K562 (cell line): ENCODE data around the gene SMIM7. TPM values are rescaled to one million over a fixed set of nuclear protein-coding genes. Genes with fewer than 3 reads are reported as not detected.
A peak's percentile ranks its signal among the peaks of the same experiment; 100 is the strongest.

Experiments used
- ATAC-seq: fragments of 200-7000 bp; cut with Tn5 transposase; 3 replicates; pipeline ENCODE4 v1.9.1; 2020; ENCODE audit warnings: moderate library complexity
- BruUV-seq: library from RNA; stranded (reverse); fragments of 400-500 nt; replicated peaks from 2 replicates; lab custom pipeline; 2021; lab: Mats Ljungman, UMichigan
- CTCF ChIA-PET: fragments of 300-600 bp; formaldehyde crosslinking; extraction: SDS; loops from one replicate; lab custom pipeline; 2021; ENCODE audit warnings: low intra/inter-chr PET ratio; lab: Yijun Ruan, JAX
- POLR2A ChIA-PET: fragments of 300-600, 350-650 bp; sonication (Branson Sonifier 250); formaldehyde crosslinking; extraction: SDS; loops from one replicate; lab custom pipeline; 2021; ENCODE audit warnings: antibody characterized with exemption, inconsistent platforms; lab: Yijun Ruan, JAX
- DNase-seq, 4 experiments: peaks; one replicate each; pipeline versions ENCODE4 v3.0.0 to v3.0.0-alpha.2; 2011 to 2018; ENCODE audit warnings: low spot score in 3 of 4, mixed read lengths in 3 of 4; ENCODE audit errors: extremely low read depth in 1 of 4
- FAIRE-seq: peaks from 2 replicates; lab custom pipeline; 2011; peaks lifted over from hg19 to GRCh38; lab: Jason Lieb, UNC
- H2AFZ ChIP-seq: 2 replicates; pipeline ENCODE4 v1.6.0; 2011; ENCODE audit warnings: low read depth, low read length, control low read depth, inconsistent platforms
- H3K27ac ChIP-seq: fragments of 200-600 bp; 3 replicates; pipeline ENCODE4 v1.8.0; 2011; ENCODE audit warnings: low read depth, mild to moderate bottlenecking, control low read depth, inconsistent platforms, low read length, moderate library complexity, mixed read lengths; ENCODE audit errors: extremely low read depth
- H3K27me3 ChIP-seq, 2 experiments: fragments of 300-600 bp in 1 of 2; 2 replicates in 1 of 2; 3 replicates in 1 of 2; pipeline versions ENCODE4 v1.6.0 to v1.8.0; 2011; ENCODE audit warnings: inconsistent platforms in 2 of 2, low read length in 2 of 2, mild to moderate bottlenecking in 1 of 2, mixed read lengths in 1 of 2, moderate library complexity in 1 of 2; ENCODE audit not compliant: control insufficient read depth in 2 of 2, insufficient read depth in 2 of 2
- H3K36me3 ChIP-seq: fragments of 300-600 bp; 3 replicates; pipeline ENCODE4 v1.8.0; 2011; ENCODE audit warnings: mild to moderate bottlenecking, low read length, inconsistent platforms; ENCODE audit not compliant: control insufficient read depth, insufficient read depth
- H3K4me1 ChIP-seq, 2 experiments: fragments of 200-600 bp in 1 of 2; replicated peaks in 1 of 2; 2 replicates in 1 of 2; 3 replicates in 1 of 2; pipeline versions ENCODE4 v1.5.1 to v1.8.0; 2011; ENCODE audit warnings: inconsistent platforms in 2 of 2, low read length in 2 of 2, mild to moderate bottlenecking in 1 of 2, mixed read lengths in 1 of 2, moderate library complexity in 1 of 2; ENCODE audit not compliant: control insufficient read depth in 2 of 2, insufficient read depth in 2 of 2
- H3K4me2 ChIP-seq: 2 replicates; pipeline ENCODE4 v1.6.1; 2011; ENCODE audit warnings: low read length, control low read depth, inconsistent platforms, mixed read lengths; ENCODE audit not compliant: insufficient read depth
- H3K4me3 ChIP-seq: fragments of 200-600 bp; sonication (generic), shearing (Covaris generic); 2 replicates; pipeline ENCODE4 v1.5.1; 2016; ENCODE audit warnings: control low read depth, inconsistent platforms
- H3K79me2 ChIP-seq: fragments of 200-600 bp; 3 replicates; pipeline ENCODE4 v1.8.0; 2011; ENCODE audit warnings: low read length, inconsistent platforms; ENCODE audit not compliant: control insufficient read depth, insufficient read depth
- H3K9ac ChIP-seq, 2 experiments: 2 replicates each; pipeline versions ENCODE4 v1.6.0 to v1.6.1; 2011; ENCODE audit warnings: low read depth in 2 of 2, low read length in 2 of 2, control low read depth in 1 of 2, inconsistent platforms in 1 of 2, mild to moderate bottlenecking in 1 of 2, mixed read lengths in 1 of 2; ENCODE audit not compliant: insufficient read depth in 1 of 2
- H3K9me1 ChIP-seq: one replicate; pipeline ENCODE4 v1.6.0; 2011; ENCODE audit warnings: inconsistent platforms, mild to moderate bottlenecking, low read length, moderate library complexity; ENCODE audit not compliant: control insufficient read depth, insufficient read depth
- H3K9me3 ChIP-seq: replicated peaks from 2 replicates; pipeline ENCODE4 v1.5.1; 2011; ENCODE audit warnings: low read depth, low read length, inconsistent platforms; ENCODE audit not compliant: control insufficient read depth, insufficient read depth
- H4K20me1 ChIP-seq: replicated peaks from 2 replicates; pipeline ENCODE4 v1.6.1; 2011; ENCODE audit warnings: low read length, inconsistent platforms, mixed read lengths; ENCODE audit not compliant: control insufficient read depth, insufficient read depth
- BRCA1 ChIP-seq, 2 experiments: fragments of 450-650 bp in 1 of 2; sonication (generic) in 1 of 2; formaldehyde crosslinking in 1 of 2; IDR thresholded peaks; 2 replicates each; pipeline versions ENCODE4 v1.5.0 to v1.6.1; 2017 to 2020; ENCODE audit warnings: mild to moderate bottlenecking in 1 of 2, missing genetic modification reagents in 1 of 2
- EGR1 ChIP-seq: fragments of 450-650 bp; conservative IDR thresholded peaks from 2 replicates; pipeline ENCODE4 v1.6.1; 2017; ENCODE audit warnings: mild to moderate bottlenecking
- KDM2B ChIP-seq: fragments of 250-450 bp; sonication (Bioruptor Pico); IDR thresholded peaks from 2 replicates; pipeline ENCODE4 v1.8.0; 2021; ENCODE audit warnings: mild to moderate bottlenecking, moderate library complexity
- ZNF23 ChIP-seq: fragments of 250-450 bp; sonication (Bioruptor Pico); IDR thresholded peaks from 2 replicates; pipeline ENCODE4 v1.4.0; 2020; ENCODE audit warnings: mild to moderate bottlenecking
- WGBS: fragments of 100-300 bp; shearing (Covaris generic); methylation state at CpG from one replicate; pipeline ENCODE4 v1.1.6; 2016; ENCODE audit warnings: low coverage, mixed read lengths; ENCODE audit not compliant: insufficient coverage; ENCODE audit errors: missing lambda C conversion rate; 5-methylcytosine and 5-hydroxymethylcytosine counted together
- in situ Hi-C: fragments of 300-500 bp; cut with MboI; formaldehyde crosslinking; loops from 4 replicates; pipeline ENCODE4 v1.15.0; 2018; ENCODE audit warnings: inconsistent platforms, mixed read lengths
- intact Hi-C: fragments of 100-400 bp; cut with micrococcal nuclease; formaldehyde crosslinking; loops from 2 replicates; pipeline ENCODE4 v1.14.2; 2022
- polyA plus RNA-seq, 8 experiments: library from polyadenylated mRNA; depleted of rRNA in 4 of 8; stranded (reverse) in 5 of 8; unstranded in 3 of 8; fragments of >200 nt; fragmentation: Nextera tagmentation in 2 of 8; fragmentation: Illumina TruSeq in 1 of 8; extraction: Ambion mirVana in 2 of 8; extraction: Trizol in 1 of 8; gene quantifications; 2 replicates each; pipeline versions ENCODE4 v1.2.1 to v1.2.3, GENCODE V29; 2011 to 2014; ENCODE audit warnings: inconsistent platforms in 1 of 8, missing spikeins in 1 of 8
- total RNA-seq, 7 experiments: library from RNA; depleted of rRNA in 6 of 7; stranded (reverse); fragments of >200 nt in 6 of 7; fragmentation: Illumina TruSeq in 2 of 7; extraction: Trizol in 2 of 7; gene quantifications; 2 replicates each; pipeline versions ENCODE4 v1.2.1 to v1.2.3, GENCODE V29; 2011 to 2021; ENCODE audit warnings: low replicate concordance in 1 of 7
- TF ChIP-seq, protein P1 (sequence below): fragments of 200-800 bp; sonication (Bioruptor generic); IDR thresholded peaks from 2 replicates; pipeline ENCODE4 v1.6.1; 2017; ENCODE audit warnings: missing genetic modification characterization, missing compliant biosample characterization
- TF ChIP-seq, protein P2 (sequence below), 3 experiments: fragments of 200-800 bp in 1 of 3; sonication (Bioruptor generic) in 1 of 3; sonication (generic) in 1 of 3; formaldehyde crosslinking in 1 of 3; IDR thresholded peaks; 2 replicates each; pipeline versions ENCODE4 v1.6.1 to v1.8.0; 2016 to 2022; ENCODE audit warnings: mild to moderate bottlenecking in 2 of 3, missing compliant biosample characterization in 2 of 3, missing genetic modification characterization in 2 of 3, missing genetic modification reagents in 1 of 3

SMIM7 gene
- total and polyA plus RNA-seq, 9 of the 15 experiments (the other 6 are each of a cell fraction or from before 2014, with no cell fraction given), result 55.3 to 265 (median 107) TPM

DNA sequence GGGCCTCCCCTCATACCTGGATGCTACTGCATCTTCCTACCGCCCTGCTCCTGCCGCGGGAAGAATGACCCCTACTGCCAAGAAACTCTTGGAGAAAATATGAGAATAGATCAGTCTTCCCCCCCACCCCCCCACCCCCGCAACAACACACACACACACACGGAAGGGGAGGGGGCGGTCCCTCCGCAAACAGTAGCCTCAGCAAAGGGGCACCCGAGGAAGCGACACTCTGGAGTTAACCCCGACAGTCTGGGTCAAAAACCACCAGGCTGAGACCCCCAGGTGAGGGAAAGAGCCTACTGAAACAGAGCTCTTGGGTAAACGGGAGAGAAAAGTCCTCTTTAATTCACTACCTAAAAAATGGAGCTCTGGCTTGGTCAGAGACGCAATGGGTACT is 33.1 kb downstream of the SMIM7 start:
- BruUV-seq, result no TSS peak
- intact Hi-C loops (loop anchor here (10.0 kb wide), 1 partner anchor 82 kb away; the partner anchor contains the start of gene CHERP), in situ Hi-C loops (no loop called here)
- no peaks in the 10 kb centered on the region for H3K9me1 ChIP-seq
- WGBS, result 5% methylated on average over 8 of the region's 12 CpGs
- peaks cover 50% of the 10 kb centered on the region for H4K20me1 ChIP-seq
- DNase-seq (peak in 2 of 4 experiments; percentile 39 to 52), ATAC-seq (no peak), FAIRE-seq (no peak)
- H3K27ac ChIP-seq, result peak overlapping the region; percentile 78
- no peak for TF ChIP-seq BRCA1 (IDR thresholded peaks at IDR 0.05)
- TF ChIP-seq BRCA1 (CRISPR knock-in tag; IDR thresholded peaks at IDR 0.05), result no peak
- TF ChIP-seq, protein P1, sequence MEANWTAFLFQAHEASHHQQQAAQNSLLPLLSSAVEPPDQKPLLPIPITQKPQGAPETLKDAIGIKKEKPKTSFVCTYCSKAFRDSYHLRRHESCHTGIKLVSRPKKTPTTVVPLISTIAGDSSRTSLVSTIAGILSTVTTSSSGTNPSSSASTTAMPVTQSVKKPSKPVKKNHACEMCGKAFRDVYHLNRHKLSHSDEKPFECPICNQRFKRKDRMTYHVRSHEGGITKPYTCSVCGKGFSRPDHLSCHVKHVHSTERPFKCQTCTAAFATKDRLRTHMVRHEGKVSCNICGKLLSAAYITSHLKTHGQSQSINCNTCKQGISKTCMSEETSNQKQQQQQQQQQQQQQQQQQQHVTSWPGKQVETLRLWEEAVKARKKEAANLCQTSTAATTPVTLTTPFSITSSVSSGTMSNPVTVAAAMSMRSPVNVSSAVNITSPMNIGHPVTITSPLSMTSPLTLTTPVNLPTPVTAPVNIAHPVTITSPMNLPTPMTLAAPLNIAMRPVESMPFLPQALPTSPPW (CRISPR knock-in tag), result peak; percentile 61
- TF ChIP-seq, protein P2, sequence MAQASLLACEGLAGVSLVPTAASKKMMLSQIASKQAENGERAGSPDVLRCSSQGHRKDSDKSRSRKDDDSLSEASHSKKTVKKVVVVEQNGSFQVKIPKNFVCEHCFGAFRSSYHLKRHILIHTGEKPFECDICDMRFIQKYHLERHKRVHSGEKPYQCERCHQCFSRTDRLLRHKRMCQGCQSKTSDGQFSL (CRISPR knock-in tag; IDR thresholded peaks at IDR 0.05), result peak; percentile 43; the same call in 1 of the 2 replicates
- TF ChIP-seq, protein P2 (tag; IDR thresholded peaks at IDR 0.05), result peak in 1 of 2 experiments; percentile 69; a peak in 1 of 4 replicates
- no peak for TF ChIP-seq KDM2B (CRISPR knock-in tag)
- TF ChIP-seq EGR1, result peak; percentile 48; the same call in 1 of the 2 replicates
- TF ChIP-seq ZNF23 (CRISPR knock-in tag), result no peak
- no peaks in the 10 kb centered on the region for H3K27me3 ChIP-seq
- peak overlapping the region; percentile 99 for H3K4me3 ChIP-seq
- H3K9me3 ChIP-seq, result no peaks in the 10 kb centered on the region
- peak overlapping the region; percentile 93 to 98 for H3K9ac ChIP-seq
- CTCF ChIA-PET, result no interaction called here
- peaks cover 57% of the 10 kb centered on the region for H3K36me3 ChIP-seq
- H3K4me1 ChIP-seq, result peaks cover 13 to 28% of the 10 kb centered on the region in 2 experiments; a peak in 4 of 5 replicates
- peaks cover 74% of the 10 kb centered on the region for H3K79me2 ChIP-seq
- peak overlapping the region; percentile 82 for H3K4me2 ChIP-seq
- H2AFZ ChIP-seq, result no peak overlapping the region
- POLR2A ChIA-PET, result interaction anchor here (0.7 to 5.0 kb wide), 6 partner anchors 10 to 74 kb away, joined by 3 to 52 read pairs (median 4); no protein-coding TSS in a partner anchor
